Measurements from ENCODE around the gene PHF21A.

The PHF21A gene

DNA sequence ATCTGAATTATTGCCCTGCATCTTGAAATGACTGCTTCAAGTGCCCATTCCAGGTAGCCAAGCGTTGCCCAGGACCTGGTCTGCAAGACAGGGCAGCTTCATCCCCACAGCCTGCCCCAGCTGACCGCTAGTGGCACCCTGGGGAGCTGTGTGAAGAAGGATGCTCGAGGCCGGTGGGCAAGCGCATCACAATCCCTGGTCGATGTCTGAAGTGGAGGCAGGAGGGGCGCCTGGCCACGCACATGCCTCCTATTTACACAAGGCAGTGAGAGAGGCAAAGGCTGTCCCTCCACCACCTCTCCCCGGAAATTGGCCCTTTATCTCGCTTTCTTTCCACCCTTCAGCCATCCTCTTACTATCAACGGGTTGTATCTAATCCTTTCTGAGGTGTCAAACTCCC, 28.1 kb upstream of the PHF21A start:
- TF ChIP-seq, protein P1, sequence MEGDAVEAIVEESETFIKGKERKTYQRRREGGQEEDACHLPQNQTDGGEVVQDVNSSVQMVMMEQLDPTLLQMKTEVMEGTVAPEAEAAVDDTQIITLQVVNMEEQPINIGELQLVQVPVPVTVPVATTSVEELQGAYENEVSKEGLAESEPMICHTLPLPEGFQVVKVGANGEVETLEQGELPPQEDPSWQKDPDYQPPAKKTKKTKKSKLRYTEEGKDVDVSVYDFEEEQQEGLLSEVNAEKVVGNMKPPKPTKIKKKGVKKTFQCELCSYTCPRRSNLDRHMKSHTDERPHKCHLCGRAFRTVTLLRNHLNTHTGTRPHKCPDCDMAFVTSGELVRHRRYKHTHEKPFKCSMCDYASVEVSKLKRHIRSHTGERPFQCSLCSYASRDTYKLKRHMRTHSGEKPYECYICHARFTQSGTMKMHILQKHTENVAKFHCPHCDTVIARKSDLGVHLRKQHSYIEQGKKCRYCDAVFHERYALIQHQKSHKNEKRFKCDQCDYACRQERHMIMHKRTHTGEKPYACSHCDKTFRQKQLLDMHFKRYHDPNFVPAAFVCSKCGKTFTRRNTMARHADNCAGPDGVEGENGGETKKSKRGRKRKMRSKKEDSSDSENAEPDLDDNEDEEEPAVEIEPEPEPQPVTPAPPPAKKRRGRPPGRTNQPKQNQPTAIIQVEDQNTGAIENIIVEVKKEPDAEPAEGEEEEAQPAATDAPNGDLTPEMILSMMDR (IDR thresholded peaks at IDR 0.05; ENCODE audit: borderline replicate concordance, insufficient read depth, low read depth, low read length) = no peak
- no peak overlapping the region for H3K4me3 ChIP-seq (ENCODE audit: low read depth, low read length)

DNA sequence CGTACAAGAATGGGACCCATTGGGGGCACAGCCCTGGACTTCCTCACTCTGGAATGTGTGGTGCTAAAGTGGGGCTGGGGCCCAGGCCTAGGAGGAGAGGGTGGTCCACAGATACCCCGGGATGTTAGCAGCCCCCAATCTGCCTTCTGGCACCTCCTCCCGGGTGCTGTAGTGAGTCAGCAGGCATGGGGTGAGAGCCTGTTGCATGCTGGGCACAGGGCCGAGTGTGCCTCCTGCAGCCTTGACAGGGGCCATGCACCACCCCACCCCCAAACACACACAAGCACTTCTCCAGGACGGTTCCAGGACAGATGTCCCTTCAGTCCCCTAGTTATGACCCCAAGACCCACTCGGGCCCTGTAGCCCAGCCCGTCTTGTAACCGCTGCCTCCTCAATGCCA, 23.5 kb upstream of the PHF21A start:
- H3K4me3 ChIP-seq (ENCODE audit: low read depth, low read length) = no peak overlapping the region
- TF ChIP-seq, protein P1 (IDR thresholded peaks at IDR 0.05; ENCODE audit: borderline replicate concordance, insufficient read depth, low read depth, low read length) = no peak

DNA sequence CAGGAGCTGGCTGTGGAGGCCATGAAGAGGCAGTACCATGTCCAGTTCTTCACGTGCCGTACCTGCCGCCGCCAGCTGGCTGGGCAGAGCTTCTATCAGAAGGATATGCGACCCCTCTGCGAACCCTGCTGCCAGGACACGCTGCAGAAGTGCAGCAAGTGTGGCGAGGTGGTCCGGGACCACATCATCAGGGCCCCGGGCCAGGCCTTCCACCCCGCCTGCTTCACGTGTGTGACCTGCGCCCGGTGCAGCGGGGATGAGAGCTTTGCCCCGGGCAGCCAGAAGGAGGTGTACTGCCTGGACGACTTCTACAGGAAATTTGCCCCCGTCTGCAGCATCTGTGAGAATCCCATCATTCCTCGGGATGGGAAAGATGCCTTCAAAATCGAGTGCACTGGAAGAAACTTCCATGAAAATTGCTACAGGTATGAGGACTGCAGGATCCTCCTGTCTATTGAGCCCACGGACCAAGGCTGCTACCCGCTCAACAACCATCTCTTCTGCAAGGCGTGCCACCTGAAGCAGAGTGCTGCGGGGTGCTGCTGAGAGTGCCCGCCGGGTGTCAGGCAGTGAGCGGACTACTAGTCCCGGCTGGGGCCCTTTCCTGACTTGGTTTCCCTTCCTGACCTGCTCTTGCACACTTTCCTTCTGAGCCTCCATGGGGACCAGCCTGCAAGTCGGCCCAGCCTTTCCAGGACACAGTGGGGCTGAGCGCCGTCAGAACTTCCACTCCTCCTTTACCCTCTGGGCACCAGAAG, 22.0 kb upstream of the PHF21A start:
- TF ChIP-seq, protein P1 (IDR thresholded peaks at IDR 0.05; ENCODE audit: borderline replicate concordance, insufficient read depth, low read depth, low read length) = no peak
- H3K4me3 ChIP-seq (ENCODE audit: low read depth, low read length) = no peak overlapping the region

DNA sequence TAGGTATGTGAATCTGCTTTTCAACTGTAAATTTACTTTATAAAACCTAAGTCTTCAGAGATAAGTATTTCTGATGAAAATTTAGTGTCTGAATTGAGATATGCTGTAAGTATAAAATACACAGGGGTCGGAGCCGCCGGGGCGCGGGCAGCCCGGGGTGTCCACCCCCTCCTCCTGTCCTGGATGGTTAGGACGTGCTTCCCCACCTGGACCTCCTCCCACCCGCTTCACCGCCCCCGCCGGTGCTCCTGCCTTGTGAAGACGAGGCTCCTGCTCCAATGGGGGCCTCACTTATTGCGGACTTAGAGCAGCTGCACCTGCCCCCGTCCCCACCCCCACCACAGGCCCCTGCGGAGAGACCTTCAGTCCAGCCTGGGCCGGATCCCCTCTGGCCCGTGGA, 21.3 kb upstream of the PHF21A start:
- TF ChIP-seq, protein P1 (IDR thresholded peaks at IDR 0.05; ENCODE audit: borderline replicate concordance, insufficient read depth, low read depth, low read length) = no peak
- no peak overlapping the region for H3K4me3 ChIP-seq (ENCODE audit: low read depth, low read length)

DNA sequence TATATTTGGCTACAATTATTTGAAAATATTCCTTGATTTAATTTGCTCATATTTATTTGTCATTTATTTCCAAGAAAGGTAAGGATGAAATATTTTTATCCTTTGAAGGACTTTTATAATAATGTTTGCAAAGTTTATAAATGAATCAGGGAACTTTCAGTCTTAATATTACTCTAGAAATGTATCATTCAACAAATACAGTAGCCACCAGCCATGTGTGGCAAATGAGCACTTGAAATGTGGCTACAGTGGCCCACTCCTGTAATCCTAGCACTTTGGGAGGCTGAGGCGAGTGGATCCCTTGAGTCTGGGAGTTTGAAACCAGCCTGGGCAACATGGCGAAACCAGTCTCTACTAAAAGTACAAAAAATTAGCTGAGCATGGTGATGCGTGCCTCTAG, 20.3 kb upstream of the PHF21A start:
- TF ChIP-seq, protein P1 (IDR thresholded peaks at IDR 0.05; ENCODE audit: borderline replicate concordance, insufficient read depth, low read depth, low read length) = no peak
- H3K4me3 ChIP-seq (ENCODE audit: low read depth, low read length) = no peak overlapping the region

DNA sequence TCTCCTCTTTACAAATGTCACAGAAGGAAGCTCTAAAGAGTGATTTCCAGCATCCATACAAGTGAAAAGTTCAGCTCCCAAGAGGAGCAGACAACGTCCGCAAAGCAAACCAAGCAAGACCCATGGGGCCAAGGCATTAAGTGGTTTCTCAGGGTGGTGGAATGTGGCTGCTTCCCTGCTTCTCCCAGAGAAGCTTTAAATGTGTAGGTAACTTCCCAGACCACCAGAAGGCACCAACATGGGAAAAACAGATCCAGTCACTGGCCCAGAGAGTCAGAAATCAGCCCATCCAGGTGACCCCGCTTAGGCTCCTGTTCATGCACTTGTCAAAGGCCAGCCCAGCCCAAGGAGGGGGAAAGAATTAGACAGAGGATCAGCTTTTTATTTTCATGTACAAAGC, 13.3 kb upstream of the PHF21A start:
- TF ChIP-seq, protein P1 (IDR thresholded peaks at IDR 0.05; ENCODE audit: borderline replicate concordance, insufficient read depth, low read depth, low read length) = no peak
- H3K4me3 ChIP-seq (ENCODE audit: low read depth, low read length) = no peak overlapping the region

DNA sequence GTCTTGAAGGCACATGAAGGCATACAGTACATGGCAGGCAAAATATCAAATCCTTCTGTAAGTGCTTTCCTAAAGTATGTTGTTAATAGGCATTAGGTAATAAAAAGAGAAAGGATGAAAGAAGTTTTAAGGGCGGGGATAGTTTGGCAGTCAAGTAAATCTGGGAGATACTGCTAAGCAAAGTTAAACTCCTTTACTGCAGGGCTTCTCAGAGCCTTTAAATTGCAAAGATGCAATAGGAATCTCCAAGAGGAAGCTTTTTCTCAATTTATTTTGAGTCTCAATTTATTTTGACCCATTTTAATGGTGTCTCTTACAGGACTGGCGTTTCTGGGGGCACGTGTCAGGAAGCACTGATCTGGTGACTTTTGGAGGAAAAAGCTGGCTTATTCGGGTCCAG, 12.8 kb upstream of the PHF21A start:
- TF ChIP-seq, protein P1 (IDR thresholded peaks at IDR 0.05; ENCODE audit: borderline replicate concordance, insufficient read depth, low read depth, low read length) = no peak
- H3K4me3 ChIP-seq (ENCODE audit: low read depth, low read length) = no peak overlapping the region

Measured in GM12875 (cell line).